DND-41 (cell line): ENCODE data around the gene ABCC9.

Experiments used
- EZH2 ChIP-seq: IDR thresholded peaks from 3 replicates; pipeline ENCODE4 v1.6.1; 2012; ENCODE audit warnings: borderline replicate concordance, low read depth, mild to moderate bottlenecking, moderate library complexity, low read length, inconsistent platforms; ENCODE audit not compliant: severe bottlenecking
- TF ChIP-seq, protein P1 (sequence below): IDR thresholded peaks from 2 replicates; pipeline ENCODE4 v1.5.1; 2012; ENCODE audit warnings: borderline replicate concordance, low read length, moderate library complexity, mild to moderate bottlenecking; ENCODE audit not compliant: poor library complexity, severe bottlenecking; ENCODE audit errors: extremely low read depth

DNA sequence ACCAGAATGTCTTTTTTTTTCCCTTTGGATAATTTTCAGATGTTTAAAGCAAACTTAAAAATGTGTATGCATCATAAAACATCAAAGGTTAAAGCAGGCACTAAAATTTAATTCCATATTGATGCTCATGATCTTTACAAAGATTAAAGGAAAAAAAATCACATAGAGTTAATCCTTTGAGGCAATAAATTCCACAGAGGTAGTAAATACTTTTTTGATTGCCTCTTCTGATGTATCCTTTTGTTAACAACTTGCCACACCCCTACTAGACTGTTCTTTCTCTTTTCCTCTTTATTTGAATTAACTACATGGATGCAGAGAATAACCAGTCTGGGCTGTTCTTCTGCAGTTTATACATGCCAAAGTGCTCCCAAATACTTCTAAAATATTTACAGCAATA, 121.5 kb downstream of the ABCC9 start:
- TF ChIP-seq, protein P1, sequence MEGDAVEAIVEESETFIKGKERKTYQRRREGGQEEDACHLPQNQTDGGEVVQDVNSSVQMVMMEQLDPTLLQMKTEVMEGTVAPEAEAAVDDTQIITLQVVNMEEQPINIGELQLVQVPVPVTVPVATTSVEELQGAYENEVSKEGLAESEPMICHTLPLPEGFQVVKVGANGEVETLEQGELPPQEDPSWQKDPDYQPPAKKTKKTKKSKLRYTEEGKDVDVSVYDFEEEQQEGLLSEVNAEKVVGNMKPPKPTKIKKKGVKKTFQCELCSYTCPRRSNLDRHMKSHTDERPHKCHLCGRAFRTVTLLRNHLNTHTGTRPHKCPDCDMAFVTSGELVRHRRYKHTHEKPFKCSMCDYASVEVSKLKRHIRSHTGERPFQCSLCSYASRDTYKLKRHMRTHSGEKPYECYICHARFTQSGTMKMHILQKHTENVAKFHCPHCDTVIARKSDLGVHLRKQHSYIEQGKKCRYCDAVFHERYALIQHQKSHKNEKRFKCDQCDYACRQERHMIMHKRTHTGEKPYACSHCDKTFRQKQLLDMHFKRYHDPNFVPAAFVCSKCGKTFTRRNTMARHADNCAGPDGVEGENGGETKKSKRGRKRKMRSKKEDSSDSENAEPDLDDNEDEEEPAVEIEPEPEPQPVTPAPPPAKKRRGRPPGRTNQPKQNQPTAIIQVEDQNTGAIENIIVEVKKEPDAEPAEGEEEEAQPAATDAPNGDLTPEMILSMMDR, result no peak
- no peak for TF ChIP-seq EZH2
